DND-41 (cell line): ENCODE data around the gene SYNM.

ENCODE experiments used
- ATAC-seq: fragments of 200-7000 bp; cut with Tn5 transposase; 3 replicates; pipeline ENCODE4 v1.9.1; 2021; ENCODE audit warnings: low read depth; ENCODE audit not compliant: insufficient read depth
- DNase-seq: peaks from one replicate; pipeline ENCODE4 v3.0.0-alpha.2; 2020
- H2AFZ ChIP-seq: 2 replicates; pipeline ENCODE4 v1.6.0; 2012; ENCODE audit warnings: low read depth, low read length
- H3K27ac ChIP-seq: 2 replicates; pipeline ENCODE4 v1.5.1; 2012; ENCODE audit warnings: low read length, inconsistent platforms
- H3K27me3 ChIP-seq: fragments of 200-600 bp; sonication (generic); 2 replicates; pipeline ENCODE4 v1.6.0; 2012; ENCODE audit warnings: low read length, mild to moderate bottlenecking, inconsistent platforms; ENCODE audit not compliant: insufficient read depth, poor library complexity
- H3K36me3 ChIP-seq: 2 replicates; pipeline ENCODE4 v1.5.1; 2012; ENCODE audit warnings: low read length, inconsistent platforms; ENCODE audit not compliant: insufficient read depth
- H3K4me1 ChIP-seq: 2 replicates; pipeline ENCODE4 v1.5.1; 2012; ENCODE audit warnings: mild to moderate bottlenecking, low read length; ENCODE audit not compliant: insufficient read depth
- H3K4me2 ChIP-seq: 2 replicates; pipeline ENCODE4 v1.6.0; 2012; ENCODE audit warnings: mild to moderate bottlenecking, moderate library complexity, low read length, inconsistent platforms; ENCODE audit not compliant: insufficient read depth
- H3K4me3 ChIP-seq, 2 experiments: fragments of 200-600 bp in 1 of 2; shearing (Covaris generic) in 1 of 2; 2 replicates each; pipeline ENCODE4 v1.5.1; 2012 to 2016; ENCODE audit warnings: inconsistent platforms in 2 of 2, low read length in 2 of 2, mild to moderate bottlenecking in 2 of 2, low read depth in 1 of 2, moderate library complexity in 1 of 2
- H3K79me2 ChIP-seq: 2 replicates; pipeline ENCODE4 v1.6.0; 2012; ENCODE audit warnings: low read length, inconsistent platforms; ENCODE audit not compliant: insufficient read depth
- H3K9ac ChIP-seq: 2 replicates; pipeline ENCODE4 v1.6.0; 2012; ENCODE audit warnings: low read depth, mild to moderate bottlenecking, inconsistent platforms, low read length, moderate library complexity
- H3K9me3 ChIP-seq: 2 replicates; pipeline ENCODE4 v1.5.1; 2012; ENCODE audit warnings: low read length, moderate library complexity, mild to moderate bottlenecking, inconsistent platforms; ENCODE audit not compliant: insufficient read depth, severe bottlenecking
- H4K20me1 ChIP-seq: 2 replicates; pipeline ENCODE4 v1.6.0; 2012; ENCODE audit warnings: low read length; ENCODE audit not compliant: insufficient read depth
- EZH2 ChIP-seq: IDR thresholded peaks from 3 replicates; pipeline ENCODE4 v1.6.1; 2012; ENCODE audit warnings: borderline replicate concordance, low read depth, mild to moderate bottlenecking, moderate library complexity, low read length, inconsistent platforms; ENCODE audit not compliant: severe bottlenecking
- TF ChIP-seq, protein P1 (sequence below): IDR thresholded peaks from 2 replicates; pipeline ENCODE4 v1.5.1; 2012; ENCODE audit warnings: borderline replicate concordance, low read length, moderate library complexity, mild to moderate bottlenecking; ENCODE audit not compliant: poor library complexity, severe bottlenecking; ENCODE audit errors: extremely low read depth

SYNM gene

DNA sequence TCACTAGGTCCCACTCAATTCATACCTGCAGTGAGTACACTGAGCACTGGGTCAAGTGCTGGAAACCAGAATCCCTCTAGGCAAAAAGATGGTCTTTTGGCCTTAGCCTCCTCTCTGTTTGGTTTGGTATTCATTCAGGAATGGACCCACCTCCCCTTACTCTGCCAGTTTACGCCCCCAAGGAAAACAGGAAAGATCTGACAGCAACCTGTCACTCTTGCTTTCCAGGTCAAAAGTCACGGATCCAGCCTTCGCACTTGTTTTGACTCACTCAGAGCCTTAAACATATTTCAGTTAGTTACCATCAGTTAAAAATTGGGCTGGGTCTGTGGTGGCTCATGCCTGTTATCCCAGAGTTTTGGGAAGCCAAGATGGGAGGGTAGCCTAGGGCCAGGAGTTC lies 68.1 kb downstream of the SYNM start:
- Histone ChIP-seq H3K4me2 (no peak overlapping the region), H3K79me2 (no peaks in the 10 kb centered on the region), H4K20me1 (no peaks in the 10 kb centered on the region), H3K27ac (no peak overlapping the region), H3K4me1 (no peaks in the 10 kb centered on the region), H2AFZ (no peak overlapping the region), H3K4me3 (no peak overlapping the region), H3K9ac (no peak overlapping the region), H3K36me3 (peaks cover 34% of the 10 kb centered on the region), H3K27me3 (no peaks in the 10 kb centered on the region), H3K9me3 (no peaks in the 10 kb centered on the region)
- DNase-seq = no peak
- TF ChIP-seq, protein P1, sequence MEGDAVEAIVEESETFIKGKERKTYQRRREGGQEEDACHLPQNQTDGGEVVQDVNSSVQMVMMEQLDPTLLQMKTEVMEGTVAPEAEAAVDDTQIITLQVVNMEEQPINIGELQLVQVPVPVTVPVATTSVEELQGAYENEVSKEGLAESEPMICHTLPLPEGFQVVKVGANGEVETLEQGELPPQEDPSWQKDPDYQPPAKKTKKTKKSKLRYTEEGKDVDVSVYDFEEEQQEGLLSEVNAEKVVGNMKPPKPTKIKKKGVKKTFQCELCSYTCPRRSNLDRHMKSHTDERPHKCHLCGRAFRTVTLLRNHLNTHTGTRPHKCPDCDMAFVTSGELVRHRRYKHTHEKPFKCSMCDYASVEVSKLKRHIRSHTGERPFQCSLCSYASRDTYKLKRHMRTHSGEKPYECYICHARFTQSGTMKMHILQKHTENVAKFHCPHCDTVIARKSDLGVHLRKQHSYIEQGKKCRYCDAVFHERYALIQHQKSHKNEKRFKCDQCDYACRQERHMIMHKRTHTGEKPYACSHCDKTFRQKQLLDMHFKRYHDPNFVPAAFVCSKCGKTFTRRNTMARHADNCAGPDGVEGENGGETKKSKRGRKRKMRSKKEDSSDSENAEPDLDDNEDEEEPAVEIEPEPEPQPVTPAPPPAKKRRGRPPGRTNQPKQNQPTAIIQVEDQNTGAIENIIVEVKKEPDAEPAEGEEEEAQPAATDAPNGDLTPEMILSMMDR = no peak
- no peak for TF ChIP-seq EZH2
- ATAC-seq = no peak

DNA sequence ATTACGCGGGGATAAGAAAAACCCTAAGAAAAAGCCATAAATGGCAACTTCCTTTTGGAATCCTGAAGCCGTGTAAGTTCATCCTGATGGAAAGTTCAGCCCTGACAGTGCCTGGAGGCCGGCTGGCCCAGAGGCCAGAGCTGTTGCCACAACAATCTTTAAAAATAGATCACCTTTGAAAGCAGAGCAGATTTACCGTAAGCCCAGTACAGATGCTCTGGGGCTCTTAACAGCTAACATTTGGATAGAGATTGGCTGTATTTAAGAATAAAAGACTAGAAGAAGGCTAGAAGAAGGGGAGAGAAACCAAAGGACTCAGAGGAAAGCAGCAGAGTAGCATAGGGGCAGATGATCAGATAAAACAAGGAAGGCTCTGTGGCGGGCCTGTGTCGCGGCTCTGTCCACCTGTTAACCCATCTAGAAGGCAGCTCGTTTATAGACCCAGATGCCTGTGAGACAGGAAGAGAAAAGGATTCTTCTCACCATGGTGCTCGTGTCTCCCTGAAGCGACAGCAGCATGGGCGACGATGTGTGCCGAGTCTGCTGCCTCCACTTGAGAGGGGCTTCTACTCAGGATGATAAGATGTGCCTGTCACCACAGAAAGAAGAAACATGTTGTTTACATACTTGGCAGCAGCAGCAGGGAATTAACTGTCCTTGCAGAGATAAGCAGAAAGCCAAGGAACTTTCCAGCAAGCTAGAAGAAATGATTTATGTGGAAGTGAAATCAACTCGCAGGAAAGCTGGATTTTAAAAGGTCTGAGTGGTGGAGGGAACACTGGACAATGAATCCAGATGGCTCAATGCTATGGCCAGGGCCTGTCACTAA lies 69.9 kb downstream of the SYNM start:
- no peak for TF ChIP-seq EZH2
- no peaks in the 10 kb centered on the region for H3K79me2 ChIP-seq
- H4K20me1 ChIP-seq = no peaks in the 10 kb centered on the region
- H3K9ac ChIP-seq = no peak overlapping the region
- no peak overlapping the region for H2AFZ ChIP-seq
- H3K4me1 ChIP-seq = no peaks in the 10 kb centered on the region
- H3K9me3 ChIP-seq = no peaks in the 10 kb centered on the region
- no peak overlapping the region for H3K27ac ChIP-seq
- DNase-seq (no peak), ATAC-seq (no peak)
- H3K36me3 ChIP-seq = peaks cover 32% of the 10 kb centered on the region
- H3K4me2 ChIP-seq = no peak overlapping the region
- H3K4me3 ChIP-seq = no peak overlapping the region
- H3K27me3 ChIP-seq = no peaks in the 10 kb centered on the region

DNA sequence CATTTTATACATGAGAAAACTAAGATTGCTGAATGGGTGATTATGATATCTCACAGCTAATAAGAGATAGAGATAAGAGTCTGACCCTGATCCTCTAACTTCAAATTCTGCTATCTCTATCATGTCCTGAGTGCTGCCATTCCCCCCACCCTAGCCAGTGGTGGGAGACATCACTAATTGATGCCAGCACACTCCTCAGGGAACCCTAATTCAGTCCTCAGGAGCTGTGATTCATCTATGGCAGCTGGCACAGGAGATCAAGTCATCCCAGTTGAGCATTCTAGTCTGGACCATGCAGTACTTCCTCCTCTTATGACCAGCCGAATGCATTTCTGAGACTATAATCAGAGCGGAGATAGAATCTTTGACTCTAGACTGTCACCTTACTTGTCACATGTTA lies 71.9 kb downstream of the SYNM start:
- no peak overlapping the region for H3K9ac ChIP-seq
- no peak overlapping the region for H3K27ac ChIP-seq
- no peaks in the 10 kb centered on the region for H4K20me1 ChIP-seq
- H3K4me2 ChIP-seq = no peak overlapping the region
- TF ChIP-seq, protein P1 = no peak
- TF ChIP-seq EZH2 = no peak
- H3K36me3 ChIP-seq = peaks cover 24% of the 10 kb centered on the region
- no peaks in the 10 kb centered on the region for H3K9me3 ChIP-seq
- DNase-seq = no peak
- H2AFZ ChIP-seq = no peak overlapping the region
- H3K27me3 ChIP-seq = no peaks in the 10 kb centered on the region
- H3K4me1 ChIP-seq = no peaks in the 10 kb centered on the region
- H3K4me3 ChIP-seq = no peak overlapping the region
- no peak for ATAC-seq
- H3K79me2 ChIP-seq = no peaks in the 10 kb centered on the region

DNA sequence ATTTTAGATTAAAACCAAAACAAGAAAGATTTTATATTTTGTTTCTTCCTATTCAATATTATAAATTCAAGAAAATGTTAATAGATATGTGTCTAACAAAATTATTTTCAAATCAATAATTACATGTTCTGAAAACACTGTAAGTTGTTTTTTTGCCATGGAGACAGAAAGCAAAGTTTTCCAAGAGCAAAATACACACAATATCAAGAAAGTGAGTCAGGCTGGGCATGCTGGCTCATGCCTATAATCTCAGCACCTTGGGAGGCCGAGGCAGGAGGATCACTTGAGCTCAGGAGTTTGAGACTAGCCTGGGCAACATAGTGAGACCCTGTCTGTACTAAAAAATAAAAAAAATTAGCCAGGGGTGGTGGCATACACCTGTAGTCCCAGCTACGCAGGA lies 72.8 kb downstream of the SYNM start:
- H3K27me3 ChIP-seq = no peaks in the 10 kb centered on the region
- ATAC-seq (no peak), DNase-seq (no peak)
- H3K4me2 ChIP-seq = no peak overlapping the region
- TF ChIP-seq, protein P1 = no peak
- TF ChIP-seq EZH2 = no peak
- H3K9ac ChIP-seq = no peak overlapping the region
- H3K27ac ChIP-seq = no peak overlapping the region
- H4K20me1 ChIP-seq = no peaks in the 10 kb centered on the region
- H3K9me3 ChIP-seq = no peaks in the 10 kb centered on the region
- H3K36me3 ChIP-seq = peaks cover 18% of the 10 kb centered on the region; the same call in 1 of the 2 replicates
- H3K4me3 ChIP-seq = no peak overlapping the region
- H3K4me1 ChIP-seq = no peaks in the 10 kb centered on the region
- no peaks in the 10 kb centered on the region for H3K79me2 ChIP-seq
- no peak overlapping the region for H2AFZ ChIP-seq
